Neural cell (in vitro differentiated cells): ENCODE results near the gene FOXJ3. TPM values are rescaled to one million over a fixed set of nuclear protein-coding genes. Genes with fewer than 3 reads are reported as not detected.

ENCODE experiments used
- H2AFZ ChIP-seq: fragments of 200-600, 300-800 bp; sonication (generic), shearing (Covaris generic); 2 replicates; pipeline ENCODE4 v1.6.0; 2014; ENCODE audit warnings: low read depth, mild to moderate bottlenecking, antibody characterized with exemption, low read length, moderate library complexity
- H3F3A ChIP-seq: fragments of 200-600 bp; shearing (Covaris generic); 2 replicates; pipeline ENCODE4 v1.6.1; 2016; ENCODE audit warnings: mild to moderate bottlenecking, moderate library complexity, mixed read lengths, antibody characterized with exemption, low read length; ENCODE audit not compliant: insufficient read depth, poor library complexity, severe bottlenecking
- H3K27ac ChIP-seq: fragments of 200-600, 300-800 bp; sonication (generic), shearing (Covaris generic); 2 replicates; pipeline ENCODE4 v1.5.1; 2014; ENCODE audit warnings: mild to moderate bottlenecking, low read length, moderate library complexity
- H3K27me3 ChIP-seq: fragments of 300-800, 200-600 bp; sonication (generic), shearing (Covaris generic); 2 replicates; pipeline ENCODE4 v1.6.0; 2014; ENCODE audit warnings: mild to moderate bottlenecking, low read depth, low read length, moderate library complexity; ENCODE audit not compliant: insufficient read depth
- H3K36me3 ChIP-seq: fragments of 300-800, 200-600 bp; sonication (generic), shearing (Covaris generic); 2 replicates; pipeline ENCODE4 v1.5.1; 2014; ENCODE audit warnings: mild to moderate bottlenecking, antibody characterized with exemption, low read length, moderate library complexity; ENCODE audit not compliant: insufficient read depth
- H3K4me2 ChIP-seq: fragments of 300-800, 200-600 bp; sonication (generic), shearing (Covaris generic); 2 replicates; pipeline ENCODE4 v1.6.0; 2014; ENCODE audit warnings: mild to moderate bottlenecking, low read length
- H3K4me3 ChIP-seq: fragments of 300-800, 200-600 bp; sonication (generic), shearing (Covaris generic); 2 replicates; pipeline ENCODE4 v1.5.1; 2014; ENCODE audit warnings: mild to moderate bottlenecking, low read length, moderate library complexity
- H3K79me2 ChIP-seq: fragments of 200-600 bp; shearing (Covaris generic); replicated peaks from 2 replicates; pipeline ENCODE4 v1.6.0; 2014; ENCODE audit warnings: mild to moderate bottlenecking, low read length, moderate library complexity; ENCODE audit not compliant: insufficient read depth
- H3K9ac ChIP-seq: fragments of 300-800, 200-600 bp; sonication (generic), shearing (Covaris generic); 2 replicates; pipeline ENCODE4 v1.6.1; 2016; ENCODE audit warnings: mild to moderate bottlenecking, low read length, mixed read lengths
- H3K9me2 ChIP-seq: fragments of 200-600 bp; shearing (Covaris generic); 2 replicates; pipeline ENCODE4 v1.6.1; 2016; ENCODE audit warnings: mild to moderate bottlenecking, low read length, mixed read lengths; ENCODE audit not compliant: insufficient read depth
- H3K9me3 ChIP-seq: fragments of 200-600, 300-800 bp; sonication (generic), shearing (Covaris generic); 2 replicates; pipeline ENCODE4 v1.6.1; 2016; ENCODE audit warnings: mild to moderate bottlenecking, mixed run types, low read length, moderate library complexity, mixed read lengths
- H4K20me1 ChIP-seq: fragments of 200-600 bp; shearing (Covaris generic); 2 replicates; pipeline ENCODE4 v1.6.1; 2016; ENCODE audit warnings: mild to moderate bottlenecking, mixed run types; ENCODE audit not compliant: insufficient read depth
- EP300 ChIP-seq: fragments of 450-650 bp; conservative IDR thresholded peaks from 2 replicates; pipeline ENCODE4 v1.6.1; 2014; ENCODE audit warnings: antibody characterized with exemption, mild to moderate bottlenecking, moderate library complexity; ENCODE audit not compliant: poor library complexity, severe bottlenecking
- EZH2 ChIP-seq: fragments of 200-600, 300-800 bp; shearing (Covaris generic), sonication (generic); IDR thresholded peaks from 2 replicates; pipeline ENCODE4 v1.6.1; 2014; ENCODE audit warnings: antibody characterized with exemption, low read length, borderline replicate concordance, mild to moderate bottlenecking; ENCODE audit not compliant: insufficient read depth, poor library complexity, severe bottlenecking
- MXI1 ChIP-seq: fragments of 450-650 bp; conservative IDR thresholded peaks from 2 replicates; pipeline ENCODE4 v1.6.1; 2014; ENCODE audit warnings: antibody characterized with exemption, mild to moderate bottlenecking; ENCODE audit not compliant: poor library complexity, severe bottlenecking
- POLR2AphosphoS5 ChIP-seq: IDR thresholded peaks from 2 replicates; pipeline ENCODE4 v1.6.1; 2012
- RAD21 ChIP-seq: fragments of 450-650 bp; conservative IDR thresholded peaks from 2 replicates; pipeline ENCODE4 v1.6.1; 2014; ENCODE audit warnings: antibody characterized with exemption, mild to moderate bottlenecking, moderate library complexity
- SMC3 ChIP-seq: fragments of 450-650 bp; conservative IDR thresholded peaks from 2 replicates; pipeline ENCODE4 v1.6.1; 2014; ENCODE audit warnings: antibody characterized with exemption, mild to moderate bottlenecking, moderate library complexity; ENCODE audit not compliant: poor library complexity
- TAF1 ChIP-seq: IDR thresholded peaks from 2 replicates; pipeline ENCODE4 v1.6.1; 2012; ENCODE audit warnings: low read depth
- polyA plus RNA-seq: library from polyadenylated mRNA; depleted of rRNA; stranded (reverse); fragments of >200 nt; gene quantifications from 2 replicates; pipeline ENCODE4 v1.2.3, GENCODE V29; 2014
- TF ChIP-seq, protein P1 (sequence below): fragments of 450-650 bp; IDR thresholded peaks from 2 replicates; pipeline ENCODE4 v1.5.1; 2014; ENCODE audit warnings: antibody characterized with exemption, mild to moderate bottlenecking, moderate library complexity; ENCODE audit not compliant: poor library complexity, severe bottlenecking
- TF ChIP-seq, protein P2 (sequence below): IDR thresholded peaks from 2 replicates; pipeline ENCODE4 v1.6.1; 2012; ENCODE audit warnings: borderline replicate concordance

FOXJ3 gene
- polyA plus RNA-seq, 1 donor from 2014 or later = 36.0 TPM

DNA sequence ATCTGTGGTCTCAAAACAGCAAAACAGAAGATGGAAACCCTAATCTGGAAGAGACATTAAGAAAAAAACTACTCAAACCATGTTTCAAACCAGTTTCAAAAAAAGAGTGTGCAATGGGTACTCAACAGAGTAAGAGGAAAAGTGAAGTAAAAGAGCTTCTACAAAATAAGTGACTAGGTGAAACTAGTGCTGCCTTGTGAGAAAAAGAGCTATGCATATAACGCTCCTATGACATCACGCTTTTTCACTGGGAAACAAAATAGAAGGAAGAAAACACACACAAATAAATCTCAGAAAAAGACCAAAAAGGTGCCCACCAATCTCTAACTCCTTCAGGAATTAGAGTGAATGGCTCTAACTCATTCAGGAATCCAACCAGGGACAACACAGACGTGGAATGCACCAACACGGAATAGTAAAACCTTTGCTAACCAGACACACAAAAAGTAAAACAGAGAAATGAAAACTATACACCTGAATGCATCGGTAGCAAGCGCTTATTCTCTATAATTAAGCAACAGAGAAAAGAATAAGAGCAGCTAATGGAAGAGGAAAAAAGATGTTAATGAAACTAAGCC lies 1.3 kb downstream of the FOXJ3 start:
- H3K4me3 ChIP-seq = peak overlapping the region; percentile 96

DNA sequence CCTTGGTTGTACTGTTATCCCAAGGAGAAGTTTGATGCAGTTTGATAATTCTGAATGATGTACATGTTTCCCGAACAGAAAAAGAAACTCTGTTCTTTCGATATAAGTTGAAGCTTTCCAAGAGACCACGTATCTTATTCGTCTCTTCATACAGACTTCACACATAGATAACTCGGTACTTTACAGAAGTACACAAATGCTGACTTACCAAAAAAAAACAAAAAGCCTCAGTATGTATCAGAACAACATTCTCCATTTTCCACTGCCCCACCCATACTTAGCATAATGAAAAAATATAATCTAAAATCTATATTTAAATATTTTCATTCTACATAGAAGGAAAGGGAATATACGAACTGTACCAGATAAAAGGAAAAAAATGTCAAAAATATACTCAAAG lies 2.2 kb downstream of the FOXJ3 start:
- no peaks in the 10 kb centered on the region for H3K9me2 ChIP-seq
- H4K20me1 ChIP-seq = no peaks in the 10 kb centered on the region
- H3K36me3 ChIP-seq = no peaks in the 10 kb centered on the region
- H3F3A ChIP-seq = no peaks in the 10 kb centered on the region
- no peak overlapping the region for H2AFZ ChIP-seq
- peak overlapping the region; percentile 68 for H3K4me2 ChIP-seq
- no peaks in the 10 kb centered on the region for H3K27me3 ChIP-seq
- H3K79me2 ChIP-seq = peaks cover 70% of the 10 kb centered on the region
- H3K4me3 ChIP-seq = peak overlapping the region; percentile 96
- TF ChIP-seq TAF1 (no peak), SMC3 (no peak), EZH2 (no peak), RAD21 (no peak), MXI1 (no peak), EP300 (no peak)
- TF ChIP-seq, protein P1, sequence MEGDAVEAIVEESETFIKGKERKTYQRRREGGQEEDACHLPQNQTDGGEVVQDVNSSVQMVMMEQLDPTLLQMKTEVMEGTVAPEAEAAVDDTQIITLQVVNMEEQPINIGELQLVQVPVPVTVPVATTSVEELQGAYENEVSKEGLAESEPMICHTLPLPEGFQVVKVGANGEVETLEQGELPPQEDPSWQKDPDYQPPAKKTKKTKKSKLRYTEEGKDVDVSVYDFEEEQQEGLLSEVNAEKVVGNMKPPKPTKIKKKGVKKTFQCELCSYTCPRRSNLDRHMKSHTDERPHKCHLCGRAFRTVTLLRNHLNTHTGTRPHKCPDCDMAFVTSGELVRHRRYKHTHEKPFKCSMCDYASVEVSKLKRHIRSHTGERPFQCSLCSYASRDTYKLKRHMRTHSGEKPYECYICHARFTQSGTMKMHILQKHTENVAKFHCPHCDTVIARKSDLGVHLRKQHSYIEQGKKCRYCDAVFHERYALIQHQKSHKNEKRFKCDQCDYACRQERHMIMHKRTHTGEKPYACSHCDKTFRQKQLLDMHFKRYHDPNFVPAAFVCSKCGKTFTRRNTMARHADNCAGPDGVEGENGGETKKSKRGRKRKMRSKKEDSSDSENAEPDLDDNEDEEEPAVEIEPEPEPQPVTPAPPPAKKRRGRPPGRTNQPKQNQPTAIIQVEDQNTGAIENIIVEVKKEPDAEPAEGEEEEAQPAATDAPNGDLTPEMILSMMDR = no peak
- H3K9me3 ChIP-seq = no peaks in the 10 kb centered on the region
- no peak overlapping the region for H3K27ac ChIP-seq
- peak overlapping the region; percentile 89 for H3K9ac ChIP-seq

More for the DNA sequence above, 1.3 kb downstream of the FOXJ3 start:
- H2AFZ ChIP-seq = no peak overlapping the region
- H3K27me3 ChIP-seq = no peaks in the 10 kb centered on the region
- H3K79me2 ChIP-seq = peaks cover 61% of the 10 kb centered on the region
- peak overlapping the region; percentile 95 for H3K27ac ChIP-seq
- no peaks in the 10 kb centered on the region for H3K9me2 ChIP-seq
- TF ChIP-seq EP300 (no peak), EZH2 (no peak), TAF1 (no peak), MXI1 (no peak), SMC3 (no peak), RAD21 (no peak), POLR2AphosphoS5 (no peak)
- TF ChIP-seq, protein P2, sequence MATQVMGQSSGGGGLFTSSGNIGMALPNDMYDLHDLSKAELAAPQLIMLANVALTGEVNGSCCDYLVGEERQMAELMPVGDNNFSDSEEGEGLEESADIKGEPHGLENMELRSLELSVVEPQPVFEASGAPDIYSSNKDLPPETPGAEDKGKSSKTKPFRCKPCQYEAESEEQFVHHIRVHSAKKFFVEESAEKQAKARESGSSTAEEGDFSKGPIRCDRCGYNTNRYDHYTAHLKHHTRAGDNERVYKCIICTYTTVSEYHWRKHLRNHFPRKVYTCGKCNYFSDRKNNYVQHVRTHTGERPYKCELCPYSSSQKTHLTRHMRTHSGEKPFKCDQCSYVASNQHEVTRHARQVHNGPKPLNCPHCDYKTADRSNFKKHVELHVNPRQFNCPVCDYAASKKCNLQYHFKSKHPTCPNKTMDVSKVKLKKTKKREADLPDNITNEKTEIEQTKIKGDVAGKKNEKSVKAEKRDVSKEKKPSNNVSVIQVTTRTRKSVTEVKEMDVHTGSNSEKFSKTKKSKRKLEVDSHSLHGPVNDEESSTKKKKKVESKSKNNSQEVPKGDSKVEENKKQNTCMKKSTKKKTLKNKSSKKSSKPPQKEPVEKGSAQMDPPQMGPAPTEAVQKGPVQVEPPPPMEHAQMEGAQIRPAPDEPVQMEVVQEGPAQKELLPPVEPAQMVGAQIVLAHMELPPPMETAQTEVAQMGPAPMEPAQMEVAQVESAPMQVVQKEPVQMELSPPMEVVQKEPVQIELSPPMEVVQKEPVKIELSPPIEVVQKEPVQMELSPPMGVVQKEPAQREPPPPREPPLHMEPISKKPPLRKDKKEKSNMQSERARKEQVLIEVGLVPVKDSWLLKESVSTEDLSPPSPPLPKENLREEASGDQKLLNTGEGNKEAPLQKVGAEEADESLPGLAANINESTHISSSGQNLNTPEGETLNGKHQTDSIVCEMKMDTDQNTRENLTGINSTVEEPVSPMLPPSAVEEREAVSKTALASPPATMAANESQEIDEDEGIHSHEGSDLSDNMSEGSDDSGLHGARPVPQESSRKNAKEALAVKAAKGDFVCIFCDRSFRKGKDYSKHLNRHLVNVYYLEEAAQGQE = no peak
- no peaks in the 10 kb centered on the region for H4K20me1 ChIP-seq
- no peaks in the 10 kb centered on the region for H3K9me3 ChIP-seq
- no peaks in the 10 kb centered on the region for H3K36me3 ChIP-seq
- H3F3A ChIP-seq = no peaks in the 10 kb centered on the region
- peak overlapping the region; percentile 89 for H3K9ac ChIP-seq
- H3K4me2 ChIP-seq = peak overlapping the region; percentile 68
